ENCODE results near the gene RGMA.

RGMA gene, protein sequence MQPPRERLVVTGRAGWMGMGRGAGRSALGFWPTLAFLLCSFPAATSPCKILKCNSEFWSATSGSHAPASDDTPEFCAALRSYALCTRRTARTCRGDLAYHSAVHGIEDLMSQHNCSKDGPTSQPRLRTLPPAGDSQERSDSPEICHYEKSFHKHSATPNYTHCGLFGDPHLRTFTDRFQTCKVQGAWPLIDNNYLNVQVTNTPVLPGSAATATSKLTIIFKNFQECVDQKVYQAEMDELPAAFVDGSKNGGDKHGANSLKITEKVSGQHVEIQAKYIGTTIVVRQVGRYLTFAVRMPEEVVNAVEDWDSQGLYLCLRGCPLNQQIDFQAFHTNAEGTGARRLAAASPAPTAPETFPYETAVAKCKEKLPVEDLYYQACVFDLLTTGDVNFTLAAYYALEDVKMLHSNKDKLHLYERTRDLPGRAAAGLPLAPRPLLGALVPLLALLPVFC

GRCh38 chr15:93088981-93089726, at the start of gene RGMA:
Gene RGMA, minus strand, starts transcription at chr15:93089211. Its CDS starts 279 bp downstream, at chr15:93088932.
- no peak for DNase-seq (ENCODE audit: low spot score)

DNA sequence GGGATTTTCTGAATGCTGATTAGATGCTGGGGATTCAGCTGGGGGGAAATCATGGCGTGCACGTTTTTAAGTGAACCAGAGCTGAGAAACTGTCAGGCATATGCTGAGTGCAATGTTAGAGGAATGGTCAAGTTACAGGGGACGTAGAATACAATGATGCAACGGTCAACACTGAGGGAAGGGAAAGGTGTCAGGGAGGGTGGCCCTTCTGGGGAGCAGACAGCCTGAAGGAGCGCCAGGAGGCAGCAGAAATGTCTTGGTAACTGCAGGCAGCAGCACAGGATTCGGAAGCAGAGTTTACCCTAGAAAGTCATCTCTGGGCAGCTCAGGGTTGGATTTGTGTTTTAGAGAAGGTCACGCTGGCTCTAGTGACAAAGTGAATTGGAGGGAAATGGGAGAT, 47.6 kb upstream of the RGMA start:
- DNase-seq (ENCODE audit: low spot score): no peak

DNA sequence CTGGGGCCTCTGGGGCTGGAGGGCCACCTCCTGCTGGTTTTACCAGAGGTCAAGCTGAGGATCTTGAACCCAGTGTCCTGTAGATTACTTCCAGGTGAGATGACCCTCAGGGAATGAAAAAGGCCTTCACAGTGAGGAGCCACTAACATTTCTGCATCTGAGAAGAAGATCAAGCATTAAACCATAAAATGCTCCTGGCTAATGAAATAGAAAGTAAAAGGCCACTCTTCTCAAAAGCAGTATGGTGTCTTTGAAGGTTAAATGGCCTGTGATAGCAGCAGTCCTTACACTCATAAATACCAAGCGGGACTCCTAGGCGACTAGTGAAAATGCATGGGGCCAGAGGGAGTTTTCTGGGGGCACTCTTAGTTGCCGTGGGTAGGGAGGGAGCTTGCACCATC, 47.0 kb upstream of the RGMA start:
- no peak for DNase-seq (ENCODE audit: low spot score)

GRCh38 chr15:93135459-93135858, 46.4 kb upstream of the RGMA start:
- no peak for DNase-seq (ENCODE audit: low spot score)

DNA sequence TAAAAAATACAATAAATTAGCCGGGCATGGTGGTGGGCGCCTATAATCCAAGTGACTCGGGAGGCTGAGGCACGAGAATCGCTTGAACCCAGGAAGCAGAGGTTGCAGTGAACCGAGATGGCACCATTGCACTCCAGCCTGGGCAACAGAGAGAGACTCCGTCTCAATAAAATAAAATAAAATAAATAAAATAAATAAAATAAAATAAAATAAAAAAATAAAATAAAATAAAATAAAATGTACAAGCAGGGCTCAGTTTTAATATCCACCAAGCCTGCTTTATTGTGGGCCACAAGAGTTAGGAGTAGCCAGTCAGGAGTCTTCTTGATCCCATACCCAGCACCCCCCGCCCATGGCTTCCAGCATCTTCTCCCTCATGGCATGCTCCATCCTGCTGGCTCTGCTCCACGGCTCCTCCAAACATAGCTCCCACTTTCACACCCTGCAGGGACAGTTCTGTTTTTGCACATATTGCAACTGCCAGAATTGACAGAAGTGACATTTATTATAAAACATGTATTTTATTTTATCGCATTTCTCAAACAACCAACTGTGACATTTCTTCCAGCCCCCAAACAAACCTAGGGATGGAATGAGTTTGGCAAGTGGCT, 42.6 kb upstream of the RGMA start:
- no peak for DNase-seq (ENCODE audit: low spot score)

GRCh38 chr15:93129702-93130488, 40.9 kb upstream of the RGMA start:
- DNase-seq (ENCODE audit: low spot score): no peak

DNA sequence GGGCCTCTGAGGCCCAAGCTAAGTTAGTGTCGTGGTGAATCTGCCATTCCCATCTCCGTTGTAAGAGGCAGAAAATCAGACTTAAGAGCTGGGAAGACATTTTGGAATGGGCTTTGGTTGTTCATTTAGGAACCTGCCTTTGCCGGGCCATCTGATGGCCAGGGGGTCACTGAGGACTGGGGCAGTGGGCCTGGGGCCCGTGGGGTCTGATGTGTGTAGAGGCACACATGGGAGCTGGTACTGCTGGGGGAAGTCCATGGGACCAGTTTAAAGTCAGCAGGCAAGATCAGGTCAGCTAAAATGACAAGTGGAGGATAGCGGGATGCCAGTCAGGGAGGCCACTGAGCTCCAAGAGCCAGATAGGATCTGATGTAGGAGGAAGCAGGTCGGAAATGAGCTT, 38.3 kb upstream of the RGMA start:
- DNase-seq (ENCODE audit: low spot score): no peak

DNA sequence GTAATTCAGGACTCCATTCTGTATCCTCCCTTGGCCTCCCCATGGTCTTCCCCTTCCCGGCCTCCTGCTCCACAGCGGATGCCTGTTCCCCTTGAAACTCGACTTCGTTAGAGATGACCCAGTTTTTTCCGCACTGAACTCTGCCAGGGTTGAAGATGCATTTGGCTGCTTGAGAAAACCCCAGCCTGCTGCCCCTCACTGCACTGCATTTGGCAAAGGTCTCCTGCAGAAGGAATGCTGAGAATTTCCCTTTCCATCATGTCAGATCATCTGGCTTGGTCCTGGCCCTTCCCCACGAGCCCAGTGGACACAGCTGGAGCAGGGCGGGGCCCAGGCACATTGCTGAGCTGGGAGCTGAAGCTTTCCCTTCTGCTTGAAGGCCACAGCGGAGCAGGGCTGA, 37.6 kb upstream of the RGMA start:
- no peak for DNase-seq (ENCODE audit: low spot score)

DNA sequence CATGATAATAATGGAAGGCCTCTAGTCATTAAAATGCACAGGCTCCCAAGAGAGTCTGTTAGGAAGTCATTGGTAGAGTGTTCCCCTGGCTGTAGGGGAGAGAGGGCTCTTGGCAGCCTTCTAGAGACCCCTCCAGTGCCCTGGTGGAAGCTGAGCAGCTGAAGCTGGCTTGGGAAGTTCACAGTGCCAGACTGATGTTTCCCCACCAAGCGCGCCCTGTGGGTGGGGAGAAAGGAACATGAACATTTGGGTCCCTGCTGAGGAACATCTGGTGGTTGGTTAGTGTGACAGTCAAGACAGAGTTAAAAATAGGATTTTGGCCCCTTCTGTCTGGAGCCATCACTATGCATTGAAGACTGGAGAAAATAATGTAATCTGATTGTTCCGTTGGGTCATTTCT, 37.1 kb upstream of the RGMA start:
- no peak for DNase-seq (ENCODE audit: low spot score)

DNA sequence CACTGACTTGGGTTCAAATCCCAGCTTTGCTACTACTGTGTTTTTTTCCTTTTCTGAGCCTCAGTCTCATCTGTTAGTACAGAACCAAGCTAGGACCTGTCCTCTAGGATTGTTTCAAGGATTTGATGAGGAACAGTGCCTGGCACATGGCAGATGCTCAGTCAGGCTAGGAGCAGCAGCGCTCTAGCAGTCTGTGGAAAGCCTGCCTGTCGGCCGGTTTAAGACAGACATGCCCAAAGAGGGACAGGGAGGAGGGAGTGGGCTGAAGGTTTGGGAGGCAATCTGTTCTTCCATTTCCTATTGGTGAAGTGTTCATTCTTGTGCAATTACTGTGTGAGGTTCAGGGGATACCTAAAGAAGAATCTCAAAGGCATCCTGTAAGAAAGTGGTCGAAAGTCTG, 35.1 kb upstream of the RGMA start:
- no peak for DNase-seq (ENCODE audit: low spot score)

DNA sequence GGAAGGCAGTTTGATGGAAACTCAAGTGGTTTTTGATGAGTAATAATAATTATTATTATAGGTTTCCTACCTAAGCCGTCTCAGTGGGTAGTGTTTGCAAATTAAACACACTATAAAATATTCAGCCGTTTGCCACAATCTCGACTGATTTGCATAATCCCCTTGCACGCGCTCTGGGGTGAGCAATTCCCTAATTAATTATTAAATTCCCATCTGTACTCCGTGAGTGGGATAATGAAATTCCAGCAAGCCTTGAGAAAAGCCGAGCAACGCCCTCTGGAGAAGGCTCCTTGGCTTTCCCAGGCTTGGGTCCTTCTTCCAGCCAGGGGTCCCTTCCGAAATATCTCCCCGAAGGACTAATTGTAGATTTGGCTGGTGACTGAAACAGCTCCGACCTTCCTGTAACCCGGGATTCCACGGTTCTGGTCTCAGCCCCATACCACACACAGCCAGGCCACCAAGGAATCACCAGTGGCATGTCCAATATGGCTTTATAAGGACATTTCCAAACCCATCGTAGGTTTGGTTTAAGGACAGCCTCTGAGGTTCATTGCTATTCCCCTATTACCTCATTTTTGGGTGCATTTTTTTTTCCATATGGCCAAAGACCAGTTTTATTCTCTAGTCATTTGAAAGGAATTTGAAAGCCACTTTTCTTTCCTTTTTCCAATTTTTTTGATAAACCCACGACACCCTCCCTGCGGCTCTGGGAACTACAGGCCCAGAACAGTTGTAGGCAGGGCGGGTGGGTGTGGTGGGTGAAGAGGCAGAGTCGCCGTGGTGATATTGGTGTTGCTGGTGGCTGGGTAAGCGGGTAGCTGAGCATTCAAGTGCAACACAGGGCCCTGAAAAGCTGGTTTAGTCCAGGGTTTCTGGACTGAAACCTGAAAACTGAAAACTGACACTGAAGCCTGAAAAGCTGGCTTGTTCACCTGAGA, 33.2 kb upstream of the RGMA start:
- no peak for DNase-seq (ENCODE audit: low spot score)

DNA sequence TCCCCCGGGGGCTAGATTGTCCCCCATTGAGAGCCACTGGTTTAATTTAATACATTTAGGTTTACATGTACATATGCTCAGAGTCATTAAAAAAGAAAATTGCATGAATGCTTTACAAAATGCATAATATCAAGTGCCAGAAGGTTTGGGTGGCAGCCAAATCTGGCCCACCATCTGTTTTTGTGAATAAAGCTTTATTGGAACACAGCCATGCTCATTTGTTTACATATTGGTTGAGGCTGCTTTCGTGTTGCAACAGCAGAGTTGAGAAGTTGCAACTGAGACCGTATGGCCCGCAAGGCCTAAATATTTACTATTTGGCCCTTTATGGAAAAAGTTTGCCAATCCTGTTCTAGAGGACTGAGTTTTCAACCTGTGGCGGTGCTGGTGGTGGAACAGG, 32.1 kb upstream of the RGMA start:
- no peak for DNase-seq (ENCODE audit: low spot score)

GRCh38 chr15:93118904-93119303, 29.9 kb upstream of the RGMA start:
- no peak for DNase-seq (ENCODE audit: low spot score)

DNA sequence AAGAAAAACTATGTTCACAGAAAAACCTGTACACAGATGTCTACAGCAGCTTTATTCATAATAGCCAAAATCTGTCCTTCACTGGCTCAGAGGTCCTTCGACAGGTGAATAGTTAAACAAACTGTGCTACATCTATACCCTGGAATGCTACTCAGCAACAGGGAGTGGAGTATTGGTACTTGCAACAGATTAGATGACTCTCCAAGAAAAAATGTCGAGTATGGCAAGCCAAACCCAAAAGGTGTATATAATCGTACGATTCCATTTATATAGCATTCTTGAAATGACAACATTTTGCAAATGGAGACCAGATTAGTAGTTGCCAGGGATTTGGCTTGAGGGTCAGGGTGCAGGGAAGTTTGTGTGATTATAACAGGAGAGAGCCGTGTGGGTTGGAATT, 22.4 kb upstream of the RGMA start:
- no peak for DNase-seq (ENCODE audit: low spot score)

GRCh38 chr15:93110502-93111040, 21.6 kb upstream of the RGMA start:
- no peak for DNase-seq (ENCODE audit: low spot score)

DNA sequence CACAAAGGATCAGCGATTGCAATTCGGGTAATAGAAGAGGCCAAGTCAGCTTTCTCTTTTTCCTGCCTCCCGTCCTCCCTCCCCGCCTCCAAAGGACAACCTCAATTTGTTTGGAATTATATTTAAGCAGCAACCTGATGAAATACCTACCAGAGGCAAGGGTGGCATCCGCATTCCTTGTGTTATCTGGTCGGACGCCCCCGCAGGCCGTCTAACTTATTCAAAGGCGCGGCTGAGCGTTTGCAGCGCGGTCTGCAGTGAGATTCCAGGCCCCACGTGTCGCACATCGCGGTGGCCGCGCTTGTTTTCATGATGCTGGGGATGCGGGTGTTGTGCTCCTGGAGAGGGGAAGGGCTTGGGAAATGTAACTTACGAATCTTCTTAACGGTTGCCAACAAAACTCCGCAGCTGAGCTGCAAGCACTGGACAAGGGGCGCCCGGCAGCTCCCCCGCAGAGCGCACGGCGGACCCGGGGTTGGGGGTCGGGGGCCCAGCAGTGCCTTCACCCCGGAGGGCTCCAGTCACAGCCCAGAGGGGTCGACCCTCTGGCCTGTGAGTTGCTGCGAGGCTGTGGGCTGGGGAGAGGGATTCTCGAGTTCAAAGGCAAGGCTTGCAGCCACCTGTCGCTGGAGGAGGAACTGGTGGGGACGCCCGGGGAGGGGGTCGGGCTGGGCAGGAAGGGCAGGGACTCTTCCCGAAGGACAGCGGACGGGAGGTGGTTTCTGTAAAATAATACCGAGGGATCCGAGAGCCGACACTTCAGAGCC, 20.5 kb upstream of the RGMA start:
- no peak for DNase-seq (ENCODE audit: low spot score)

GRCh38 chr15:93107646-93108045, 18.6 kb upstream of the RGMA start:
- no peak for DNase-seq (ENCODE audit: low spot score)

GRCh38 chr15:93105485-93105884, 16.5 kb upstream of the RGMA start:
- DNase-seq (ENCODE audit: low spot score): no peak

DNA sequence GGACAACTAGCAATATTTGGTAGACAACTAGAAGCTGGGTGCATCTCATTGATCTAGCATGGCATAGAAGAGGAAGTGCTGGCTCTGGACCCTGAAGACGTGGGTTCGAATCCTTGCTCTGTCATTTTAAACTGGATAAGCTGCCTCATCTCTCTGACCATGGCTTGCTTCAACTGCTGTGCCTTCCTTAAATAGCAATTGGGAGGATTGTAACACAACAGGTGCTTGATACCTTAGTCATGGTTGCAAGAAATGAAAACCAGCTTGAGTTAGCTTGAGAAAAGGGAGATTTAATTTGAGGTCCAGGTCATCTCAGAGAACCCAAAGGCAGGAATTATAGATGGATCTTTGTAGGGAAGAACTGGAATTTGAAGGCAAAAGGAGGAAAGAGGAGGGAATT, 14.8 kb upstream of the RGMA start:
- DNase-seq (ENCODE audit: low spot score): no peak

GRCh38 chr15:93102211-93102610, 13.2 kb upstream of the RGMA start:
- no peak for DNase-seq (ENCODE audit: low spot score)

Measured in CD4-positive, alpha-beta T cell treated with Interleukin-6 at 100 ng/mL for 8 hours (primary cell).